Kidney (tissue), 14 donors: Measurements from ENCODE around the gene BRIP1. TPM values are rescaled to one million over a fixed set of nuclear protein-coding genes. Genes with fewer than 3 reads are reported as not detected.

Experiments
- DNase-seq, 5 donors: peaks; one replicate each; pipeline ENCODE4 v3.0.0-alpha.2; 2013 to 2020
- FAIRE-seq: peaks from 2 replicates; lab custom pipeline; 2012; peaks lifted over from hg19 to GRCh38; lab: Jason Lieb, UNC
- H3K27ac ChIP-seq, 2 donors: one replicate each; pipeline ENCODE4 v1.7.0; 2013; ENCODE audit warnings: low read depth in 2 of 2, low read length in 2 of 2, inconsistent platforms in 1 of 2
- H3K27me3 ChIP-seq: one replicate; pipeline ENCODE4 v1.7.1; 2013; ENCODE audit warnings: low read length, inconsistent platforms; ENCODE audit not compliant: control insufficient read depth, insufficient read depth
- H3K36me3 ChIP-seq, 3 donors: one replicate each; pipeline versions ENCODE4 v1.7.0 to v1.7.1; 2013; ENCODE audit warnings: low read length in 3 of 3, control low read depth in 1 of 3, inconsistent platforms in 1 of 3; ENCODE audit not compliant: insufficient read depth in 3 of 3, control insufficient read depth in 2 of 3
- H3K4me1 ChIP-seq, 3 donors: one replicate each; pipeline versions ENCODE4 v1.7.0 to v1.7.1; 2013; ENCODE audit warnings: low read length in 3 of 3, inconsistent platforms in 1 of 3, low read depth in 1 of 3; ENCODE audit not compliant: control insufficient read depth in 2 of 3, insufficient read depth in 2 of 3
- H3K4me3 ChIP-seq, 3 donors: one replicate each; pipeline versions ENCODE4 v1.7.0 to v1.8.1; 2013; ENCODE audit warnings: low read length in 3 of 3, control low read depth in 1 of 3, inconsistent platforms in 1 of 3
- H3K9ac ChIP-seq, 3 donors: one replicate each; pipeline versions ENCODE4 v1.7.0 to v1.7.1; 2013; ENCODE audit warnings: low read length in 3 of 3, control low read depth in 1 of 3, inconsistent platforms in 1 of 3
- H3K9me3 ChIP-seq, 3 donors: one replicate each; pipeline versions ENCODE4 v1.7.0 to v1.7.1; 2013; ENCODE audit warnings: low read length in 3 of 3, control low read depth in 1 of 3, inconsistent platforms in 1 of 3; ENCODE audit not compliant: control insufficient read depth in 2 of 3, insufficient read depth in 1 of 3
- CTCF ChIP-seq: IDR thresholded peaks from 3 replicates; pipeline ENCODE4 v1.5.1; 2012; ENCODE audit warnings: mild to moderate bottlenecking, moderate library complexity, borderline replicate concordance; ENCODE audit not compliant: insufficient read depth; ENCODE audit errors: extremely low read depth
- intact Hi-C: fragments of 100-400 bp; cut with DNase I; formaldehyde crosslinking; loops from one replicate; pipeline ENCODE4 v1.11.1; 2022
- polyA plus RNA-seq: library from polyadenylated mRNA; stranded (reverse); fragments of 350-450 nt; fragmentation: Illumina TruSeq; extraction: RNeasy Lipid Tissue Mini Kit (QIAGEN cat#74804); gene quantifications from one replicate; pipeline ENCODE4 v1.2.3, GENCODE V29; 2014; ENCODE audit warnings: low read depth, low replicate concordance; ENCODE audit not compliant: insufficient read depth
- total RNA-seq: library from RNA; stranded (reverse); fragmentation: NEBNext Ultra II Directional; extraction: Animal tissue kit (Norgen Biotek cat#: 25700); gene quantifications from one replicate; pipeline ENCODE4 v1.2.1, GENCODE V29; 2021
- donor health status: control.
- donor health status: control.
- donor health status: control.
- donor health status: control.
- donor health status: control.
- donor health status: DM: yes; HTN: yes; CAD: no.
- donor health status: Normal renal cell carcinoma (clear cell type).

Gene BRIP1
- total and polyA plus RNA-seq, 2 donors from 2014 or later, result 0.54 TPM; not detected in 1

DNA sequence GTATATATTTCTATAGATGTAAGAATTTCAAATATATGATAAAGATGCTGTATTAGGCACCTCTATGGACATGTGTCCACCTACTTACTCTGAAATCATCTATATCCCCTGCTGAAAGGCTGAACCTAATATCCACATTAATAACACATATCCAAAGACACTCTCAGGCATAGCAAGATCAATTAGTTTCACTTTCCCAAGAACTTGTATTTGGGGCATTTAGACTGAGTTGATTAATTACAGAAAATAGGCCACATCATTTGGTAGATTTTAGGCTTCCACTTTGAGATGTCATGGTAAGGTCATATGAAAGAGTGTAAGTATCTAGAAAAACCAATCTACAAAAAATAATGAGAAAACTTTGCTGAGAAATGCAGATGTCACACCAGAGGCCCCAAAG is 45.1 kb downstream of the BRIP1 start:
- no peaks in the 10 kb centered on the region for H3K9me3 ChIP-seq
- no peaks in the 10 kb centered on the region for H3K36me3 ChIP-seq
- no peak overlapping the region for H3K4me3 ChIP-seq
- DNase-seq, result no peak
- no peak for FAIRE-seq
- H3K27me3 ChIP-seq, result no peaks in the 10 kb centered on the region
- intact Hi-C loops, result no loop called here
- no peaks in the 10 kb centered on the region for H3K4me1 ChIP-seq
- no peak overlapping the region for H3K9ac ChIP-seq
- TF ChIP-seq CTCF, result no peak
- no peak overlapping the region for H3K27ac ChIP-seq

- no peak overlapping the region for H3K4me3 ChIP-seq
- no peaks in the 10 kb centered on the region for H3K9me3 ChIP-seq
- DNase-seq (no peak), FAIRE-seq (no peak)
- no peaks in the 10 kb centered on the region for H3K4me1 ChIP-seq
- H3K27me3 ChIP-seq, result no peaks in the 10 kb centered on the region
- no peak for TF ChIP-seq CTCF
- H3K9ac ChIP-seq, result no peak overlapping the region
- no peaks in the 10 kb centered on the region for H3K36me3 ChIP-seq
- H3K27ac ChIP-seq, result no peak overlapping the region
- intact Hi-C loops, result no loop called here
Observed at GRCh38 chr17:61817452-61817851, 45.9 kb downstream of the BRIP1 start.

DNA sequence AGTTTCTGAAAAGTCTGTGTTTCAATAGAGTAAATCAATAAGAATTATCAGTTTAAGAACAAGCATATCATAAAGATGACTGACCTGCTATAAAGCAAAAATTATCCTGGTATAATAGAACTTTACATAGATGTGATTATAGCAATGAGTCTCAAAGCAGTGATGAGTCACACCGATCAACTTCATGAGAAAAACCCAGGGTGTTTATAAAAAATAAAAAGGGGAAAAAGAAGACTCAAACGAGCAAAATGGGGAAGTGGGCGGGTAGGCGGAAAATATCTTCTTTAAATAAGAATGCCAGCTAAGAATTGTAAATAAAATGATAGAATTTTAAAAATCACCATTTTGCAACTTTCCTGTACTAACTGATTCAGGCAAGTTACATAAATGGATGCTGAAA is 46.8 kb downstream of the BRIP1 start:
- no peak overlapping the region for H3K4me3 ChIP-seq
- no peak for DNase-seq
- no peaks in the 10 kb centered on the region for H3K27me3 ChIP-seq
- H3K36me3 ChIP-seq, result no peaks in the 10 kb centered on the region
- H3K9ac ChIP-seq, result no peak overlapping the region
- H3K4me1 ChIP-seq, result no peaks in the 10 kb centered on the region
- FAIRE-seq, result no peak
- no peak for TF ChIP-seq CTCF
- no peaks in the 10 kb centered on the region for H3K9me3 ChIP-seq
- no peak overlapping the region for H3K27ac ChIP-seq
- intact Hi-C loops, result no loop called here

GRCh38 chr17:61815863-61816503 is 47.3 kb downstream of the BRIP1 start:
- no peak for FAIRE-seq
- intact Hi-C loops, result no loop called here
- H3K36me3 ChIP-seq, result no peaks in the 10 kb centered on the region
- TF ChIP-seq CTCF, result no peak
- no peaks in the 10 kb centered on the region for H3K27me3 ChIP-seq
- H3K4me1 ChIP-seq, result no peaks in the 10 kb centered on the region
- no peaks in the 10 kb centered on the region for H3K9me3 ChIP-seq
- H3K9ac ChIP-seq, result no peak overlapping the region
- H3K27ac ChIP-seq, result no peak overlapping the region
- no peak overlapping the region for H3K4me3 ChIP-seq
- DNase-seq, result peak in 3 of 5 donors; percentile 33 to 85 (median 78)
